CD4-positive, alpha-beta T cell (primary cell): ENCODE results near the gene MLKL. TPM values are rescaled to one million over a fixed set of nuclear protein-coding genes. Genes with fewer than 3 reads are reported as not detected.

Source experiments
- ATAC-seq: fragments of 200-7000 bp; cut with Tn5 transposase; one replicate; pipeline ENCODE4 v1.10.0; 2022; ENCODE audit warnings: mild to moderate bottlenecking; ENCODE audit not compliant: poor library complexity
- CTCF ChIA-PET: fragments of 350-600 bp; sonication (Branson Sonifier 250); formaldehyde crosslinking; loops from one replicate; lab custom pipeline; 2021; ENCODE audit warnings: antibody characterized with exemption, inconsistent platforms; lab: Charles Lee
- POLR2A ChIA-PET: fragments of 350-600 bp; sonication (Branson Sonifier 250); formaldehyde crosslinking; loops from one replicate; lab custom pipeline; 2021; ENCODE audit warnings: antibody characterized with exemption, inconsistent platforms; lab: Charles Lee
- DNase-seq, 14 experiments: peaks; one replicate each; pipeline ENCODE4 v3.0.0-alpha.2; 2013 to 2020; ENCODE audit warnings: mixed read lengths in 2 of 14
- H3K27ac ChIP-seq, 2 donors: one replicate each; pipeline versions ENCODE4 v1.5.1 to v1.7.0; 2013; ENCODE audit warnings: low read length in 2 of 2, low read depth in 1 of 2, mild to moderate bottlenecking in 1 of 2
- H3K27me3 ChIP-seq, 2 experiments: 1 replicate in 1 of 2; 2 replicates in 1 of 2; pipeline versions ENCODE4 v1.6.1 to v1.7.0; 2013; ENCODE audit warnings: low read length in 2 of 2, control low read depth in 1 of 2, mild to moderate bottlenecking in 1 of 2, moderate library complexity in 1 of 2; ENCODE audit not compliant: insufficient read depth in 2 of 2, control insufficient read depth in 1 of 2
- H3K36me3 ChIP-seq: one replicate; pipeline ENCODE4 v1.6.1; 2013; ENCODE audit warnings: low read length, control low read depth; ENCODE audit not compliant: insufficient read depth
- H3K4me1 ChIP-seq: one replicate; pipeline ENCODE4 v1.6.1; 2013; ENCODE audit warnings: low read length, control low read depth; ENCODE audit not compliant: insufficient read depth
- H3K4me3 ChIP-seq: one replicate; pipeline ENCODE4 v1.5.1; 2013; ENCODE audit warnings: mild to moderate bottlenecking, low read length, moderate library complexity
- H3K9me3 ChIP-seq, 2 experiments: 1 replicate in 1 of 2; 2 replicates in 1 of 2; pipeline versions ENCODE4 v1.6.1 to v1.7.0; 2013; ENCODE audit warnings: low read length in 2 of 2, mild to moderate bottlenecking in 2 of 2, control low read depth in 1 of 2, moderate library complexity in 1 of 2; ENCODE audit not compliant: control insufficient read depth in 1 of 2, insufficient read depth in 1 of 2
- H3K27ac Mint-ChIP-seq: one replicate; pipeline ENCODE4 v1.8.0; 2020; ENCODE audit warnings: mixed read lengths
- H3K27me3 Mint-ChIP-seq: one replicate; pipeline ENCODE4 v1.8.0; 2021; ENCODE audit warnings: mixed read lengths
- H3K36me3 Mint-ChIP-seq: one replicate; pipeline ENCODE4 v1.8.0; 2021; ENCODE audit warnings: low read depth, mixed read lengths
- H3K4me1 Mint-ChIP-seq: one replicate; pipeline ENCODE4 v1.8.0; 2021; ENCODE audit warnings: low read depth, mixed read lengths
- H3K4me3 Mint-ChIP-seq: one replicate; pipeline ENCODE4 v1.8.0; 2020; ENCODE audit warnings: mild to moderate bottlenecking, mixed read lengths
- H3K9me3 Mint-ChIP-seq: one replicate; pipeline ENCODE4 v1.8.0; 2020; ENCODE audit warnings: mixed read lengths
- intact Hi-C, 2 experiments: fragments of 100-400 bp; cut with DNase I in 1 of 2; cut with micrococcal nuclease in 1 of 2; formaldehyde crosslinking; loops; one replicate each; pipeline versions ENCODE4 v1.15.1 to v1.9.0; 2023 to 2025; cut with DNase I, micrococcal nuclease
- total RNA-seq, 174 experiments: library from RNA in 2 of 174; stranded (reverse) in 2 of 174; gene quantifications; one replicate each; pipeline ENCODE4 v1.2.3 and lab custom pipeline; 2021 to 2026
- TF ChIP-seq, protein P1 (sequence below): fragments of 200-600 bp; IDR thresholded peaks from one replicate; pipeline ENCODE4 v1.8.0; 2022; ENCODE audit warnings: antibody characterized with exemption, mild to moderate bottlenecking

The MLKL gene
- total RNA-seq, 2 experiments from 2014 or later: 29.1 to 30.0 TPM

DNA sequence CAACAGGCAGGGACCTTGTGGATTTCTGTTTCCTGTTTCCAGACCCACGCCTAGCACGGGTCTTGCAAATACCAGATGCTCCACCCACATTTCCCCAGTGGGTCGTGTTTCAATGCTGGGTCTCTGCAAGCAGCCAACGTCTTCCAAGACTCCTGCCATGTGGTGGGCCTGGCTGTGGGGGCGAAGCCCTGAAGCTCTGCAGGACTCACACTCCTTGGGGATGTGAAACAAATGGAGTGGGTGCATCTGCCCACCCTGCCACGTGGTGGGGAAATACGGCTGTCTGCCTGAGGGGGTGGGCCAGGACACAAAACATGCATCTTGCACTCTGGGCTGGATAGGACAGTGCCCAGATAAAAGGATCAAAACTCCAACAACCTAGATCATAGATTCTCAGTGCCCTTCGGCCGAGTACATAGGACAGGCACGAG, 41.4 kb upstream of the MLKL start:
- no peaks in the 10 kb centered on the region for H3K9me3 Mint-ChIP-seq
- no peak overlapping the region for H3K27ac ChIP-seq
- ATAC-seq (no peak), DNase-seq (no peak)
- no peak overlapping the region for H3K4me3 Mint-ChIP-seq
- TF ChIP-seq, protein P1, sequence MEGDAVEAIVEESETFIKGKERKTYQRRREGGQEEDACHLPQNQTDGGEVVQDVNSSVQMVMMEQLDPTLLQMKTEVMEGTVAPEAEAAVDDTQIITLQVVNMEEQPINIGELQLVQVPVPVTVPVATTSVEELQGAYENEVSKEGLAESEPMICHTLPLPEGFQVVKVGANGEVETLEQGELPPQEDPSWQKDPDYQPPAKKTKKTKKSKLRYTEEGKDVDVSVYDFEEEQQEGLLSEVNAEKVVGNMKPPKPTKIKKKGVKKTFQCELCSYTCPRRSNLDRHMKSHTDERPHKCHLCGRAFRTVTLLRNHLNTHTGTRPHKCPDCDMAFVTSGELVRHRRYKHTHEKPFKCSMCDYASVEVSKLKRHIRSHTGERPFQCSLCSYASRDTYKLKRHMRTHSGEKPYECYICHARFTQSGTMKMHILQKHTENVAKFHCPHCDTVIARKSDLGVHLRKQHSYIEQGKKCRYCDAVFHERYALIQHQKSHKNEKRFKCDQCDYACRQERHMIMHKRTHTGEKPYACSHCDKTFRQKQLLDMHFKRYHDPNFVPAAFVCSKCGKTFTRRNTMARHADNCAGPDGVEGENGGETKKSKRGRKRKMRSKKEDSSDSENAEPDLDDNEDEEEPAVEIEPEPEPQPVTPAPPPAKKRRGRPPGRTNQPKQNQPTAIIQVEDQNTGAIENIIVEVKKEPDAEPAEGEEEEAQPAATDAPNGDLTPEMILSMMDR: no peak
- H3K4me1 Mint-ChIP-seq: no peaks in the 10 kb centered on the region
- no peaks in the 10 kb centered on the region for H3K36me3 ChIP-seq
- H3K27me3 Mint-ChIP-seq: no peaks in the 10 kb centered on the region
- H3K27me3 ChIP-seq: no peaks in the 10 kb centered on the region
- H3K27ac Mint-ChIP-seq: no peak overlapping the region
- H3K9me3 ChIP-seq: no peaks in the 10 kb centered on the region
- no peaks in the 10 kb centered on the region for H3K4me1 ChIP-seq
- ChIA-PET POLR2A (no interaction called here), CTCF (no interaction called here)
- H3K4me3 ChIP-seq: no peak overlapping the region
- H3K36me3 Mint-ChIP-seq: no peaks in the 10 kb centered on the region
- intact Hi-C loops: no loop called here

DNA sequence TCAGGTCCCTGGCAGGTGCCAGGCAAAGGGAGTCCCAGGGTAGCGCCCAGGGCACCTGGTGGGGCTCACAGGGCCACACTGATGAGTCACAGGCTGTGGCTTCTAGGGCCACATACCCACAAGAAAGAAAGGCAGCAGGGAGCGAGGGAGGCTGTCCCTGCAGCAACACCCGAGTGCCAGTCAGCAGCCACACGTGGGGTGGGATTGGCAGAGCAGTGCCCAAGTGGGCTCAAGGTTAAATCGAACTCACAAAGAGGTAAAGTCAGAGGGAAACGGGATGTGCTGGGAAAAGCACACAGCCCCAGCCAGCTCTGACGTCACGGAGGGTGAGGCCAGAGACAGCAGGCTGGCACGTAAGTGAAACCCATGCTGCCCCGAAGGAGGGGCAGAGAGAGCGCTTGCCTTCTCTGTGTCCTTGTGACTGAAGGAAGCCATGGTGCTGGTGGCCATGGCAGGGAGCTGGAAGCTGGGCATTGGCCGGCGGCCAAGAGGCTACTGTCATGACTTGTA, 40.2 kb upstream of the MLKL start:
- Mint-ChIP-seq H3K4me1 (no peaks in the 10 kb centered on the region), H3K36me3 (no peaks in the 10 kb centered on the region), H3K9me3 (no peaks in the 10 kb centered on the region), H3K4me3 (no peak overlapping the region), H3K27me3 (no peaks in the 10 kb centered on the region), H3K27ac (no peak overlapping the region)
- no peaks in the 10 kb centered on the region for H3K4me1 ChIP-seq
- no peaks in the 10 kb centered on the region for H3K27me3 ChIP-seq
- TF ChIP-seq, protein P1: no peak
- H3K27ac ChIP-seq: no peak overlapping the region
- ChIA-PET POLR2A (no interaction called here), CTCF (no interaction called here)
- H3K9me3 ChIP-seq: no peaks in the 10 kb centered on the region
- no peak for ATAC-seq
- H3K4me3 ChIP-seq: no peak overlapping the region
- intact Hi-C loops: no loop called here
- H3K36me3 ChIP-seq: no peaks in the 10 kb centered on the region
- DNase-seq: no peak

DNA sequence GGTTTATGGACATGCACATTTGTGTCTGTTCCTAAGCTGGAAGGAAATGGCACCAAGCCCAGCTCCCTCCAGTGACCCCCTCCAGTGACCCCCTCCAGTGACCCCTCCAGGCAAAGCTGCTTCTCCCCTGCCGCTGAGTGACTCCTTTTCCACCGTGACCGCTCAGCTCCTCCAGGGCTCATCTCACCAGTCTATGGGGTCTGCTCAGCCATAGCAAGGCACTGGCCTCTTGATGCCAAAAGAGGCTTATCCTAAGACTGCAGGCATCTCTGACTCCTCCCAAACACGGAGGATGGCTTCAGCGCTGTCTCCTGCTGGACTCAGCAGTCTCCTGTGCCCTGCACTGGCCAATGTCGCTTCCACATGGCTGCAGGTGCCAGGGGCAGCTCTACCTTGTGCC, 38.6 kb upstream of the MLKL start:
- POLR2A ChIA-PET: no interaction called here
- intact Hi-C loops: no loop called here
- H3K4me3 ChIP-seq: no peak overlapping the region
- H3K4me3 Mint-ChIP-seq: no peak overlapping the region
- no peaks in the 10 kb centered on the region for H3K36me3 ChIP-seq
- DNase-seq (no peak), ATAC-seq (no peak)
- no peaks in the 10 kb centered on the region for H3K27me3 ChIP-seq
- TF ChIP-seq, protein P1: no peak
- H3K27ac Mint-ChIP-seq: no peak overlapping the region
- no peaks in the 10 kb centered on the region for H3K4me1 ChIP-seq
- no peak overlapping the region for H3K27ac ChIP-seq
- no peaks in the 10 kb centered on the region for H3K9me3 ChIP-seq
- H3K9me3 Mint-ChIP-seq: no peaks in the 10 kb centered on the region
- H3K4me1 Mint-ChIP-seq: no peaks in the 10 kb centered on the region
- CTCF ChIA-PET: no interaction called here
- no peaks in the 10 kb centered on the region for H3K27me3 Mint-ChIP-seq
- H3K36me3 Mint-ChIP-seq: no peaks in the 10 kb centered on the region
